ENCODE data around the gene C13orf46. TPM values are rescaled to one million over a fixed set of nuclear protein-coding genes. Genes with fewer than 3 reads are reported as not detected.

C13orf46 gene
- total RNA-seq (2022; extraction: Qiagen RNA extraction; ENCODE audit: low read depth) = 0.16 to 0.24 TPM (median 0.22 TPM) in 5 replicates

GRCh38 chr13:113973218-113974164 is at the start of gene C13orf46:
Gene C13orf46, minus strand, starts transcription at chr13:113974076. Its CDS starts 79 bp downstream, at chr13:113973997.

Other genes with a start within 250 kb of the C13orf46 start
- gene TMEM255B, start 214.8 kb downstream of the C13orf46 start, total RNA-seq (2022; extraction: Qiagen RNA extraction; ENCODE audit: low read depth) = 0.61 to 0.91 TPM (median 0.67 TPM) in 5 replicates
- gene GAS6, start 110.0 kb downstream of the C13orf46 start, total RNA-seq (2022; extraction: Qiagen RNA extraction; ENCODE audit: low read depth) = 6.2 to 7.9 TPM (median 7.2 TPM) in 5 replicates
- 11.8 to 15.2 TPM (median 13.7 TPM) in 5 replicates for gene RASA3, start 158.5 kb upstream of the C13orf46 start, total RNA-seq (2022; extraction: Qiagen RNA extraction; ENCODE audit: low read depth)
- gene CFAP97D2, start 205.2 kb upstream of the C13orf46 start, total RNA-seq (2022; extraction: Qiagen RNA extraction; ENCODE audit: low read depth) = not detected in 5 replicates

All from A549 treated with CpdA at 1 μM for 4 hours (cell line).